Upper lobe of left lung (tissue), 6 donors: ENCODE data around the gene ACTR3C. TPM values are rescaled to one million over a fixed set of nuclear protein-coding genes. Genes with fewer than 3 reads are reported as not detected.
A peak's percentile ranks its signal among the peaks of the same experiment; 100 is the strongest.

ENCODE experiments used
- ATAC-seq, 2 donors: fragments of 200-7000 bp; cut with Tn5 transposase; one replicate each; pipeline ENCODE4 v1.9.1; 2022; ENCODE audit warnings: mild to moderate bottlenecking in 2 of 2, moderate library complexity in 2 of 2; ENCODE audit not compliant: low FRiP score in 2 of 2
- DNase-seq, 2 donors: peaks; one replicate each; pipeline ENCODE4 v3.0.0-alpha.2; 2019 to 2020
- H3K27ac ChIP-seq, 4 donors: fragments of 200-600 bp; sonication (generic); one replicate each; pipeline ENCODE4 v1.5.1; 2016 to 2019
- H3K27me3 ChIP-seq, 4 donors: fragments of 200-600 bp; sonication (generic); one replicate each; pipeline ENCODE4 v1.5.1; 2017 to 2019
- H3K36me3 ChIP-seq, 4 donors: fragments of 200-600 bp; sonication (generic); one replicate each; pipeline ENCODE4 v1.5.1; 2016 to 2019
- H3K4me1 ChIP-seq, 4 donors: fragments of 200-600 bp; sonication (generic); one replicate each; pipeline ENCODE4 v1.5.1; 2018 to 2019
- H3K4me3 ChIP-seq, 4 donors: fragments of 200-600 bp; sonication (generic); one replicate each; pipeline ENCODE4 v1.5.1; 2017 to 2019; ENCODE audit warnings: mild to moderate bottlenecking in 2 of 4, moderate library complexity in 1 of 4
- H3K9me3 ChIP-seq, 4 donors: fragments of 200-600 bp; sonication (generic); one replicate each; pipeline ENCODE4 v1.5.1; 2018 to 2019
- EP300 ChIP-seq, 4 donors: sonication (generic); formaldehyde crosslinking; IDR thresholded peaks; one replicate each; pipeline ENCODE4 v1.5.1; 2017; ENCODE audit warnings: antibody characterized with exemption in 4 of 4, control low read depth in 2 of 4
- POLR2A ChIP-seq, 4 donors: fragments of 450-650 bp; IDR thresholded peaks; one replicate each; pipeline ENCODE4 v1.5.1; 2016 to 2017; ENCODE audit warnings: antibody characterized with exemption in 4 of 4, mild to moderate bottlenecking in 2 of 4
- POLR2AphosphoS5 ChIP-seq, 2 donors: sonication (generic); formaldehyde crosslinking; IDR thresholded peaks; one replicate each; pipeline ENCODE4 v1.5.1; 2017; ENCODE audit warnings: antibody characterized with exemption in 2 of 2
- WGBS, 2 donors: methylation state at CpG; one replicate each; pipeline ENCODE4 v1.1.5; 2017 to 2018; 5-methylcytosine and 5-hydroxymethylcytosine counted together
- total RNA-seq, 6 donors: library from RNA; depleted of rRNA in 4 of 6; stranded (reverse); fragments of >200 nt in 4 of 6; gene quantifications; one replicate each; pipeline versions ENCODE4 v1.1.0 to v1.2.1, GENCODE V29; 2016 to 2021
- TF ChIP-seq, protein P1 (sequence below), 6 experiments: fragments of 450-650 bp in 4 of 6; fragments of 200-600 bp in 2 of 6; sonication (generic) in 2 of 6; IDR thresholded peaks; one replicate each; pipeline ENCODE4 v1.5.1; 2016 to 2019; ENCODE audit warnings: antibody characterized with exemption in 6 of 6
- donor health status: DM: no; HTN: no; CAD: no; lungs with moderate emphysema.
- donor health status: DM: no; HTN: yes; CAD: no; lungs with severe emphysema.

The ACTR3C gene
- total RNA-seq, 6 donors from 2014 or later: 12.1 to 123 (median 24.1) TPM

DNA sequence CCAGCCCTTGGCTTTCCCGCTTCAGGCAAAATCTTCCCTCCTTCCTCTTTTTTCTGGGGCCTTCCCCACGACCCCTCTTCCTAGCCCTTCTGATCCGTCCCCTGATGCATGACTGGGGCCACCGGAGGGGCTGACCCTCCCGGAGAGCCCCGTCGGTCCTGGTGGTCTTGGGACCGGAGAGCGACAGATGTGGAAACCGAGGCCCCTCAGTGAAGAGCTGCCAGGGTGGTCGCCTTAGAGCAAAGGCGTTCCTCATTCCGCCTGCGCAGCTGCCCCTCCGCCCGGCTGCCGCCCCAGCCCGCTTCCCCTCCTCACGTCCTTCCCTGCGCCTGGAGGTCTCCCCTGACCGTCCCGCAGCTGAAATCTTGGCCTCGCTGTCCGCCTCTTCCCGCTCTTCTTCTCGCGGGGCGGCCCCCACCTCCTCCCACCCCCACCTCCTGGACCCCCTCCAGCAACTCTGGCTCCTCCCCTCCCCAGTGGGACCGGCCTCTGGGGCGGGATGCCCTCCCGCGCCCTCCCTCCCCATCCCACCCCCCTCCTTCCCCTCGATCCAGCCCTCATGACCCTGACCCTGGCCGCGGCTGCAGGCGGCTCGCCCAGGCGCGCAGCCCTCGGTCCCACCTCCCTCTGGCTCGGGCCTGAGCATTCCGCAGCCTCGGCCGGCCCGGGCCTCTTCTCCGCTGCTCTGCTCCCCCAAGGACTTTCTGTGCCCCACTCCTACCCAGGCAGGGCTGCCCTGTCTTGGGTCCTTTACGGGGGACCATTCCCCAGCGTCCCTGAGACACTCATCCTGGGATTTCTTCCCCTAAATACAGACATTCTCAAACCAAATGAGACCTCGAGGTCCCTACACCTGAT is 18.1 kb upstream of the ACTR3C start, which contains the start of gene RARRES2:
Gene RARRES2, minus strand, starts transcription at position 367 of the 858 bp plus-strand sequence. CDS start 1,020 bp downstream, outside the sequence.
- peaks cover 0 to 7% (median 0%) of the 10 kb centered on the region in 4 donors for H3K36me3 ChIP-seq
- peaks cover 0 to 15% (median 6%) of the 10 kb centered on the region in 4 donors for H3K27me3 ChIP-seq
- H3K4me1 ChIP-seq: peaks cover 7 to 31% (median 21%) of the 10 kb centered on the region in 4 donors
- ATAC-seq (peak; percentile 58 to 80), DNase-seq (peak in 1 of 2 donors; percentile 92)
- peak within 1 kb of the TSS; percentile 66 to 88 (median 82) for H3K27ac ChIP-seq
- TF ChIP-seq EP300 (IDR thresholded peaks at IDR 0.05) (no peak), POLR2A (IDR thresholded peaks at IDR 0.05) (no peak), POLR2AphosphoS5 (IDR thresholded peaks at IDR 0.05) (peak in 1 of 2 donors; percentile 55)
- TF ChIP-seq, protein P1, sequence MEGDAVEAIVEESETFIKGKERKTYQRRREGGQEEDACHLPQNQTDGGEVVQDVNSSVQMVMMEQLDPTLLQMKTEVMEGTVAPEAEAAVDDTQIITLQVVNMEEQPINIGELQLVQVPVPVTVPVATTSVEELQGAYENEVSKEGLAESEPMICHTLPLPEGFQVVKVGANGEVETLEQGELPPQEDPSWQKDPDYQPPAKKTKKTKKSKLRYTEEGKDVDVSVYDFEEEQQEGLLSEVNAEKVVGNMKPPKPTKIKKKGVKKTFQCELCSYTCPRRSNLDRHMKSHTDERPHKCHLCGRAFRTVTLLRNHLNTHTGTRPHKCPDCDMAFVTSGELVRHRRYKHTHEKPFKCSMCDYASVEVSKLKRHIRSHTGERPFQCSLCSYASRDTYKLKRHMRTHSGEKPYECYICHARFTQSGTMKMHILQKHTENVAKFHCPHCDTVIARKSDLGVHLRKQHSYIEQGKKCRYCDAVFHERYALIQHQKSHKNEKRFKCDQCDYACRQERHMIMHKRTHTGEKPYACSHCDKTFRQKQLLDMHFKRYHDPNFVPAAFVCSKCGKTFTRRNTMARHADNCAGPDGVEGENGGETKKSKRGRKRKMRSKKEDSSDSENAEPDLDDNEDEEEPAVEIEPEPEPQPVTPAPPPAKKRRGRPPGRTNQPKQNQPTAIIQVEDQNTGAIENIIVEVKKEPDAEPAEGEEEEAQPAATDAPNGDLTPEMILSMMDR (IDR thresholded peaks at IDR 0.05): no peak
- H3K9me3 ChIP-seq: no peaks in the 10 kb centered on the region
- WGBS, 2 donors: 17 to 19% methylated on average over 40 to 41 of the region's 49 CpGs
- peak within 1 kb of the TSS; percentile 25 to 57 (median 44) for H3K4me3 ChIP-seq

DNA sequence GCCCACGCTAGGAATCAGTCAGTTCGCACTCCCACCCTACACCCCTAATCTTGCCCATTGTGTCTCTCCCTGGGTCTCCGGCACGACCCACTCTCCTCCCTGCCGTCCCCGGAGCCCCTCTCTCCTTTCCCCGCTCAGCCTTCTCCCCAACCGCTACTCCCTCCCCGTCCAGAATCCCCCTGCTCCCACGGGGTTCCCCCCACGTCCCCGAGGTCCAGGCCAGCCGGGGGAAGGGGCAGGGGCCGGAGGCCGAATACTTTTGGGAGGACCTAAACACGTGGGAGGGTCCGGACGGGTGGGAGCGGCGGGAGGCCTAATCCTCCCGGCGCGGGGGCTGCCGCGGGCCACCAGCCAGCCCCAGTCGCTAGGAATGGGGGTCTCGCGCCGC is 17.5 kb upstream of the ACTR3C start:
- Histone ChIP-seq H3K9me3 (no peaks in the 10 kb centered on the region), H3K27me3 (peaks cover 0 to 15% (median 6%) of the 10 kb centered on the region in 4 donors), H3K36me3 (peaks cover 0 to 7% (median 0%) of the 10 kb centered on the region in 4 donors), H3K4me3 (peak overlapping the region; percentile 25 to 57 (median 44)), H3K27ac (peak overlapping the region; percentile 66 to 88 (median 82)), H3K4me1 (peaks cover 7 to 31% (median 23%) of the 10 kb centered on the region in 4 donors)
- TF ChIP-seq EP300 (IDR thresholded peaks at IDR 0.05) (no peak), POLR2A (IDR thresholded peaks at IDR 0.05) (no peak), POLR2AphosphoS5 (IDR thresholded peaks at IDR 0.05) (no peak)
- TF ChIP-seq, protein P1 (IDR thresholded peaks at IDR 0.05): no peak
- DNase-seq (peak in 1 of 2 donors; percentile 66), ATAC-seq (peak in 1 of 2 donors; percentile 4)
- WGBS, 2 donors: 8 to 12% methylated on average over 29 of the region's 29 CpGs

DNA sequence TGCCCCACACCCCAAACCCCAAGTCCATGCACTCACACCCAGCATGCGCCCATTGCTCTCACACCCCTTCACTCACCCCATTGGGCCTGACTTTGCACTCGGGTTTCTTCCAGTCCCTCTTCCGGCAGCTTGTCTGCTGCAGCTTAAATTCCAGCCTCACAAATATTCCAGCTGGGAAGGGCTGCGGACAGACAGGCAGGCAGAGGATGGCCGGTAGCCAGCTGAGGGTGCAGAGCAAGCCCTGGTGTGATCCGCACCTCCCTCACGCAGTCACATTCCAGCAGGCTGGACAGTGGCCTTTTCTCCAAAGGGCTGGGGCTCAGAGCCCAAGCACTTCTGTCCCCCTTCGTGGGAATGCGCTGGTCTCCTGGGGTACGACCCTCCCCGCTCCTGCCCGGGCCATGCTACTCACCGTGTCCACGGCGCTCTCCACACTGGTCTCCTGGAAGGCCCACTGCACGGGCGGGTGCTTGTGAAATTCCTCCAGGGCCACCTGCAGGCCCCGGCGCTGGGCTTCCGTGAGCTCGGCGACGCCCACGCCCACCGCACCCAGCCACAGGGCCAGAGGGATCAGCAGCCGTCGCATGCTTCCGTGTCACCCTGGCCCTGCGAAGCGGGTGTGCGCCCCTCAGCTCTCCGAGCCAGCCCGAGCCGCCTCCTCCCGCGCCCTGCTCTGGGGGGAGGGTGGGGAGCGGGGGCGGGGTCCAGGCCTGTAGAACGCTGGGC is 16.8 kb upstream of the ACTR3C start:
- no peak for TF ChIP-seq POLR2AphosphoS5 (IDR thresholded peaks at IDR 0.05)
- TF ChIP-seq, protein P1 (IDR thresholded peaks at IDR 0.05): peak in 1 of 6 experiments; percentile 22
- Histone ChIP-seq H3K27ac (peak overlapping the region in 3 of 4 donors; percentile 80 to 88 (median 84)), H3K9me3 (no peaks in the 10 kb centered on the region), H3K36me3 (peaks cover 0 to 7% (median 0%) of the 10 kb centered on the region in 4 donors), H3K4me1 (peaks cover 12 to 31% (median 27%) of the 10 kb centered on the region in 4 donors), H3K27me3 (peaks cover 0 to 15% (median 6%) of the 10 kb centered on the region in 4 donors), H3K4me3 (peak overlapping the region; percentile 18 to 57 (median 44))
- WGBS, 2 donors: 32 to 34% methylated on average over 4 to 37 of the region's 39 CpGs
- ATAC-seq (peak; percentile 33 to 54), DNase-seq (peak in 1 of 2 donors; percentile 87)

DNA sequence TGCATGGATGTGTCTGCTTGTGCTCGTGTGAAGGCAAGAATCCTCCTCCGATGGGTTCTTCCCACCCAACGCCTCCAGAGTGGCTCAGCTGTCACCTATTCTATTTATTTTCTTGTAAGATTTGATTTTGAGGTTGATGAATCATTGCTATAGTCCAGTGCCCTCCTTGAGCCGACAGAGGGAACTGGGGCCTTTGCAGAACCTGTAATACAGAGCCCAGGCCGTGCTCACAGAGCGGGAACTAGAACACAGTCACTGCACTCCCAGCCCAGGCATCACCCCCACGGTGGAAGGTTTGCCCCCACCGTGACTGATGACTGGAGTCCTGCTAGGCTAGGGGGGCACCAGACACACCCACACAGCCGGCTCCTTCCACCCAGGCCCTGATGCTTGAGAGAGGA is 16.1 kb upstream of the ACTR3C start:
- no peak for ATAC-seq
- TF ChIP-seq POLR2AphosphoS5 (IDR thresholded peaks at IDR 0.05) (no peak), EP300 (IDR thresholded peaks at IDR 0.05) (no peak), POLR2A (IDR thresholded peaks at IDR 0.05) (no peak)
- TF ChIP-seq, protein P1 (IDR thresholded peaks at IDR 0.05): no peak
- Histone ChIP-seq H3K36me3 (peaks cover 0 to 7% (median 0%) of the 10 kb centered on the region in 4 donors), H3K9me3 (no peaks in the 10 kb centered on the region), H3K4me3 (peak overlapping the region in 3 of 4 donors; percentile 34 to 57 (median 54)), H3K27me3 (peaks cover 0 to 15% (median 6%) of the 10 kb centered on the region in 4 donors), H3K4me1 (peaks cover 12 to 35% (median 27%) of the 10 kb centered on the region in 4 donors), H3K27ac (peak overlapping the region in 1 of 4 donors; percentile 84)
- WGBS, 2 donors: 48 to 78% methylated on average over 8 of the region's 9 CpGs
- no peak for DNase-seq
